Hepatic stellate cell (primary cell): ENCODE data around the gene R3HDM2.

Source experiments
- DNase-seq: peaks from one replicate; pipeline ENCODE4 v3.0.0; 2011; ENCODE audit warnings: low spot score

R3HDM2 gene

GRCh38 chr12:57216014-57216911 is 214.6 kb downstream of the R3HDM2 start, which contains the start of gene NXPH4:
TSS of gene NXPH4 (plus strand) at chr12:57216794. CDS start at chr12:57216970, 176 bp downstream.
- DNase-seq = peak; percentile 66

DNA sequence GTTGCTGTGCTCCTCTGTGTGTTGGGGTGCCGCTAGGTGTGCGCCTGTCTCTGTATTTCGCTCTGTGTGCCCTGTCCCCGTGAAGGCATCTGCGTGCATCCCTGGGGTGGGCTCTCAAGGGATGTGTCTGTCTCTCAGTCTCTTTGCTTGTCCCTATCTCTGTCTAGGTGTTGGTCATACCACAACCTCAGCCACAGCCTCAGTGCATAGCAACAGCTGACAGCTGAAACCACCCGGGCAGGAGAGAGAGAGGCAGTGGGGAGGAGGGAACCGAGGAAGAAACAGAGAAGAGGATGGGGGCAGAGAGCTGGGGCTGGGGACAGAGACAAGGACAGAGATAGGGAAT is 215.2 kb downstream of the R3HDM2 start:
- DNase-seq = peak; percentile 70

- DNase-seq = no peak
These were observed 215.8 kb downstream of the R3HDM2 start for GRCh38 chr12:57215065-57215464.

- peak; percentile 72 for DNase-seq
These were observed 216.5 kb downstream of the R3HDM2 start for GRCh38 chr12:57214398-57214781.

GRCh38 chr12:57213763-57214397 is 217.0 kb downstream of the R3HDM2 start:
- DNase-seq = no peak

DNA sequence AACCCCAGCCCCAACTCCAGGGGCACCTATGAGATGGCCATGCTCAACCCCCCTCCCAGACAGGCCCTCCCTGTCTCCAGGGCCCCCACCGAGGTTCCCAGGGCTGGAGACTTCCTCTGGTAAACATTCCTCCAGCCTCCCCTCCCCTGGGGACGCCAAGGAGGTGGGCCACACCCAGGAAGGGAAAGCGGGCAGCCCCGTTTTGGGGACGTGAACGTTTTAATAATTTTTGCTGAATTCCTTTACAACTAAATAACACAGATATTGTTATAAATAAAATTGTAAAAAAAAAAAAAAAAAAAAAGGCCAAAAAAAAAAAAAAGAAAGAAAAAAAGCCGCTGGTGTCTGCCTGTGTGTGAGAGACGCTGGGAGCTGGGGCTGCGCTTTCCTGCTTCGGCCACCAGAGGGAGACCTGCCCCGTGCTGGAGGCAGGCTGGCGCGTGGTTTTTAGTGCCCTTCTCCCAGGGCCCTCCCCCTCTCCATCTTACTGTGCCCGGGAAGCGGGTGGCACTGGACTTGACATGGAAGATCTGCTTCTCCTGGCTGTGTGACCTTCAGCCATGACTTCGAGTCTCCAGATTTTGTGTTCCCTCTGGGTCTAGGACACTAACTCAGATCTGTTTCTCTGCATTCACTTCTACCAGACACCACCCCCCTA is 217.7 kb downstream of the R3HDM2 start:
- peak; percentile 97 for DNase-seq

- no peak for DNase-seq
These were observed 218.2 kb downstream of the R3HDM2 start for GRCh38 chr12:57212701-57213057.

GRCh38 chr12:57211791-57212700 is 218.8 kb downstream of the R3HDM2 start:
- peak; percentile 33 for DNase-seq

- no peak for DNase-seq
These were observed 219.7 kb downstream of the R3HDM2 start for GRCh38 chr12:57210926-57211692.

- no peak for DNase-seq
These were observed 220.4 kb downstream of the R3HDM2 start for GRCh38 chr12:57210461-57210860.

DNA sequence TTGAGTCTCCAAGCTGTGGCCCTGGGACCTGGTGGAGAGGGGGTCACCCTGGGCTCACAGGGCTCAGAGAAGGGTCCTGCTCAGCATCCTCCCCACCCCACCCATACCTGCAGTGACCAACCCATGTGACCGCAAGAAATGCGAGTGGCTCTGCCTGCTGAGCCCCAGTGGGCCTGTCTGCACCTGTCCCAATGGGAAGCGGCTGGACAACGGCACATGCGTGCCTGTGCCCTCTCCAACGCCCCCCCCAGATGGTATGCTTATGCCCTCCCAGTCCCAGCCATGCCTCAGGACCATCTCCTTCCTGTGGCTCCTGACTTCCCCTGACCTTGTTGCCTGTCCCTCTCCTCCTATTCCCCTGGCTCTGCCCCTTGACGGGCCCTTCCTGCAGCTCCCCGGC is 220.9 kb downstream of the R3HDM2 start:
- no peak for DNase-seq

DNA sequence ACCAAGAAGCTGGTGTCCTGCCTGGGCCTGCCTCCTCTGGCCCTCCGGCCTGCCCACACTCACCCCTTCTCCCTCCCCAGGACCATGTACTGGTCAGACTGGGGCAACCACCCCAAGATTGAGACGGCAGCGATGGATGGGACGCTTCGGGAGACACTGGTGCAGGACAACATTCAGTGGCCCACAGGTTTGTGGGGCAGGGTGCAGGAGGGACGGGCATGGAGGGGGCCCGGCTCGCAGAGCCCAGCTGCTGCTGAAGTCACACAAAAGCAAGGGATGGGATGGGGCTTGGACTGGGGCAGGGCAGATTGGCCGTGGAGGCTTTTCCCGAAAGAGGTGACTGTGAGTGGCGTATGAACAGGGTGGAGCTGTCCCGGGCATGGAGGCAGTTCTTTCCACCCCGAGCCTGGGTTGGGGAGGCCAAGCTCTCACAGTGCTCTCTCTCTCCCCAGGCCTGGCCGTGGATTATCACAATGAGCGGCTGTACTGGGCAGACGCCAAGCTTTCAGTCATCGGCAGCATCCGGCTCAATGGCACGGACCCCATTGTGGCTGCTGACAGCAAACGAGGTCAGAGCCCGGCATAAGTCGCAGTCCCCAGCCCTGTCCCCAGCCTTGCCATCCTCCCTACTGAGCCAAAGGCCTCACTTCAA is 222.1 kb downstream of the R3HDM2 start:
- DNase-seq = no peak

DNA sequence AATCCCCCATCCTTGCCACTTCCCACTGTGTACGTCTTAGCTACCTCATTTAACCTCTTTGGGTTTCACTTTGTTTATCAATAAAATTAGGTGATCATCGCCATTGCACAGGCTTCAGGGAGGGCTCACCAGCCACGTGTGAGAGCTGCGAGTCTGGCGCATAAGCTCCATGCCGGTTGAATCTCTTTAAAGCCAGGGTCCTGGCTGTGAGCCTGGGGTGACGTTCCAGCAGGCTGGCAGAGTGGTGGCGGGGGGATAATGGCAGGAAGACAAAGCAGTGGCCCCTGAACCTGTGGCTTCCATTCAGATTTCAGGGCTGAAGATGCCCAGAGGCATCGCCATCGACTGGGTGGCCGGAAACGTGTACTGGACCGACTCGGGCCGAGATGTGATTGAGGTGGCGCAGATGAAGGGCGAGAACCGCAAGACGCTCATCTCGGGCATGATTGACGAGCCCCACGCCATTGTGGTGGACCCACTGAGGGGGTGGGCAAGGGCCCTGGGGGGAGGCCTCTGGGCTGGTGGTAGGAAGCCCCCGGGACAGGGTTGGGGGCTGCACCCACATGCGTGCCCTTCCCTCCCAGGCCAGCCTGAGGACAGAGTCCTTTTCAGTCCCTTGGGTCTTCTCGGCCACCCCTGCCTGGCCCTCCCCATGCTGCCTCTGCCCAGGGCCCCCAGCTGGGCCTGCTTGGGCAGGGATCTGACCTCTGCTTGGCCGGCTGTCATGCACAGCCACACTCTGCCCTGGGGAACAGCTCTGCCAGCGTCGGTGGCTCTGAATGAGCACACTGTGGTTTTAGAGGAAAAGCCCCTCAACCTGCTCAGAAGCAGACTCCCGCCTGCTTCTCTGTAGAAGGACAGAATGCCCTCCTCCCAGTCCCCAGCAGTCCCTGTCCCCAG is 222.9 kb downstream of the R3HDM2 start:
- no peak for DNase-seq

GRCh38 chr12:57205931-57206330 is 224.9 kb downstream of the R3HDM2 start:
- DNase-seq = no peak

GRCh38 chr12:57205186-57205585 is 225.7 kb downstream of the R3HDM2 start:
- no peak for DNase-seq

DNA sequence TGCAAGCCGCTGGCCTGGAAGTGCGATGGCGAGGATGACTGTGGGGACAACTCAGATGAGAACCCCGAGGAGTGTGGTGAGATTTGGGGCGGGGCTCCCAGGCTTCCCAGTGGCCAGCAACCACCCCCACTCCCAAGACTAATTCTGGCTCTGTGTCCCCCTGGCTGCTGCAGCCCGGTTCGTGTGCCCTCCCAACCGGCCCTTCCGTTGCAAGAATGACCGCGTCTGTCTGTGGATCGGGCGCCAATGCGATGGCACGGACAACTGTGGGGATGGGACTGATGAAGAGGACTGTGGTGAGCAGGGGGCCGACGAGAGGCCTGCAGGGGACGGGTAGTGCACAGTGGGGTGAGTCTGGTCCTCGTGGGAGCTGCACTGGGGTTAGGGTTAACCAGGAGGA is 226.4 kb downstream of the R3HDM2 start:
- no peak for DNase-seq

GRCh38 chr12:57203791-57204190 is 227.1 kb downstream of the R3HDM2 start:
- DNase-seq = no peak
